Body of pancreas (tissue), 4 donors: ENCODE measurements around the gene ROPN1B. TPM values are rescaled to one million over a fixed set of nuclear protein-coding genes. Genes with fewer than 3 reads are reported as not detected.

ENCODE experiments used
- ATAC-seq: fragments of 150-250 bp; one replicate; pipeline ENCODE4 v1.9.1; 2016
- DNase-seq, 4 donors: peaks; one replicate each; pipeline ENCODE4 v3.0.0-alpha.2; 2019
- H3K27ac ChIP-seq, 4 donors: fragments of 200-600 bp; sonication (generic); 1 replicate in 3 of 4; 2 replicates in 1 of 4; pipeline versions ENCODE4 v1.5.1 to v1.6.1; 2016 to 2019; ENCODE audit warnings: mild to moderate bottlenecking in 1 of 4, mixed read lengths in 1 of 4, moderate library complexity in 1 of 4
- H3K27me3 ChIP-seq, 2 donors: fragments of 200-600 bp; sonication (generic); one replicate each; pipeline ENCODE4 v1.6.0; 2016; ENCODE audit warnings: mild to moderate bottlenecking in 1 of 2
- H3K36me3 ChIP-seq, 2 donors: fragments of 200-600 bp; sonication (generic); replicated peaks in 1 of 2; 2 replicates each; pipeline ENCODE4 v1.5.1; 2016; ENCODE audit warnings: low read depth in 2 of 2; ENCODE audit not compliant: insufficient read depth in 1 of 2
- H3K4me1 ChIP-seq: fragments of 200-600 bp; sonication (generic); one replicate; pipeline ENCODE4 v1.6.0; 2016
- H3K4me3 ChIP-seq, 2 donors: fragments of 200-600 bp; sonication (generic); 1 replicate in 1 of 2; 2 replicates in 1 of 2; pipeline ENCODE4 v1.5.1; 2016 to 2019
- H3K9me3 ChIP-seq, 3 donors: fragments of 200-600 bp; sonication (generic); 1 replicate in 2 of 3; 2 replicates in 1 of 3; pipeline ENCODE4 v1.5.1; 2016
- POLR2A ChIP-seq, 3 donors: fragments of 450-650 bp; IDR thresholded peaks; one replicate each; pipeline ENCODE4 v1.6.1; 2016; ENCODE audit warnings: antibody characterized with exemption in 3 of 3, mild to moderate bottlenecking in 2 of 3
- WGBS, 2 donors: methylation state at CpG; one replicate each; pipeline ENCODE4 v1.1.5; 2017; 5-methylcytosine and 5-hydroxymethylcytosine counted together
- intact Hi-C: fragments of 100-400 bp; cut with DNase I; formaldehyde crosslinking; loops from one replicate; pipeline ENCODE4 v1.15.1; 2023
- total RNA-seq, 2 donors: library from RNA; depleted of rRNA; stranded (reverse); fragments of >200 nt; gene quantifications; one replicate each; pipeline ENCODE4 v1.1.0, GENCODE V29; 2016
- TF ChIP-seq, protein P1 (sequence below), 7 experiments: fragments of 450-650 bp in 4 of 7; fragments of 200-600 bp in 3 of 7; sonication (generic) in 3 of 7; IDR thresholded peaks; one replicate each; pipeline ENCODE4 v1.5.1; 2016 to 2019; ENCODE audit warnings: antibody characterized with exemption in 7 of 7

Gene ROPN1B
- total RNA-seq, 2 donors from 2014 or later: 0.52 TPM; not detected in 1

DNA sequence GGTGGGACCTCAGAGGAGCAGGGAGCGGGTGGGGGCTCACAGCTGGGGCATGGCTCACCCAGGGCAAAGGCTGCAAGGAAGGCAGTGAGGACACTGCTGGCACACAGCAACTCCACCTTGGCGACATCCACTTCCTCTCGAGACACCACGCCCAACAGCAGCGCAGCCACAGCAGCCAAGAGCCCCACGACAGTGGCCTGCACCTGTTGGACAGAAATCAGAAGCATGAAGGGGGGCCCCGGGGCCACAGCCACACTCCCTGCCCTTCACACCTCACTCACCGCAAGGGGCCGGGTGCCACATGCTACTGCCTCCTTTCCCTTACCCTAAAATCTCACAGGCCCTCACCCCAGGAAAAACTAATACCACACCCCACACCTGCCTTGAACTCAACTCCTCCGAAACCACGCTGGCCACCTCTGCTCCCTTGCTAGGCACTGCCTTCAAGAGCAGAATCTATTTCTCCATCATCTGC lies 57.3 kb downstream of the ROPN1B start:
- DNase-seq: no peak
- TF ChIP-seq, protein P1, sequence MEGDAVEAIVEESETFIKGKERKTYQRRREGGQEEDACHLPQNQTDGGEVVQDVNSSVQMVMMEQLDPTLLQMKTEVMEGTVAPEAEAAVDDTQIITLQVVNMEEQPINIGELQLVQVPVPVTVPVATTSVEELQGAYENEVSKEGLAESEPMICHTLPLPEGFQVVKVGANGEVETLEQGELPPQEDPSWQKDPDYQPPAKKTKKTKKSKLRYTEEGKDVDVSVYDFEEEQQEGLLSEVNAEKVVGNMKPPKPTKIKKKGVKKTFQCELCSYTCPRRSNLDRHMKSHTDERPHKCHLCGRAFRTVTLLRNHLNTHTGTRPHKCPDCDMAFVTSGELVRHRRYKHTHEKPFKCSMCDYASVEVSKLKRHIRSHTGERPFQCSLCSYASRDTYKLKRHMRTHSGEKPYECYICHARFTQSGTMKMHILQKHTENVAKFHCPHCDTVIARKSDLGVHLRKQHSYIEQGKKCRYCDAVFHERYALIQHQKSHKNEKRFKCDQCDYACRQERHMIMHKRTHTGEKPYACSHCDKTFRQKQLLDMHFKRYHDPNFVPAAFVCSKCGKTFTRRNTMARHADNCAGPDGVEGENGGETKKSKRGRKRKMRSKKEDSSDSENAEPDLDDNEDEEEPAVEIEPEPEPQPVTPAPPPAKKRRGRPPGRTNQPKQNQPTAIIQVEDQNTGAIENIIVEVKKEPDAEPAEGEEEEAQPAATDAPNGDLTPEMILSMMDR (IDR thresholded peaks at IDR 0.05): no peak
- no peak for TF ChIP-seq POLR2A (IDR thresholded peaks at IDR 0.05)
- intact Hi-C loops: no loop called here
- no peak overlapping the region for H3K27ac ChIP-seq
- H3K4me1 ChIP-seq: no peaks in the 10 kb centered on the region
- ATAC-seq: no peak
- no peaks in the 10 kb centered on the region for H3K27me3 ChIP-seq
- no peak overlapping the region for H3K4me3 ChIP-seq
- no peaks in the 10 kb centered on the region for H3K36me3 ChIP-seq
- WGBS, 2 donors: 92 to 98% methylated on average over 10 to 11 of the region's 11 CpGs
- peaks cover 0 to 7% (median 0%) of the 10 kb centered on the region in 3 donors for H3K9me3 ChIP-seq

- 74 to 78% methylated on average over 5 to 6 of the region's 6 CpGs for WGBS, 2 donors
- H3K36me3 ChIP-seq: no peaks in the 10 kb centered on the region
- H3K4me1 ChIP-seq: no peaks in the 10 kb centered on the region
- TF ChIP-seq, protein P1 (IDR thresholded peaks at IDR 0.05): no peak
- TF ChIP-seq POLR2A (IDR thresholded peaks at IDR 0.05): no peak
- no peak overlapping the region for H3K4me3 ChIP-seq
- H3K9me3 ChIP-seq: peaks cover 0 to 7% (median 0%) of the 10 kb centered on the region in 3 donors
- ATAC-seq: no peak
- no peak overlapping the region for H3K27ac ChIP-seq
- DNase-seq: no peak
- intact Hi-C loops: no loop called here
- no peaks in the 10 kb centered on the region for H3K27me3 ChIP-seq
These were observed 57.8 kb downstream of the ROPN1B start for GRCh38 chr3:126026761-126027160.

GRCh38 chr3:126028096-126028495 lies 59.1 kb downstream of the ROPN1B start:
- DNase-seq (no peak), ATAC-seq (no peak)
- no peaks in the 10 kb centered on the region for H3K36me3 ChIP-seq
- no peaks in the 10 kb centered on the region for H3K27me3 ChIP-seq
- 93 to 94% methylated on average over 3 to 4 of the region's 4 CpGs for WGBS, 2 donors
- no peak overlapping the region for H3K27ac ChIP-seq
- no peaks in the 10 kb centered on the region for H3K4me1 ChIP-seq
- H3K9me3 ChIP-seq: peaks cover 0 to 7% (median 0%) of the 10 kb centered on the region in 3 donors
- no peak for TF ChIP-seq POLR2A (IDR thresholded peaks at IDR 0.05)
- TF ChIP-seq, protein P1 (IDR thresholded peaks at IDR 0.05): no peak
- intact Hi-C loops: no loop called here
- no peak overlapping the region for H3K4me3 ChIP-seq

DNA sequence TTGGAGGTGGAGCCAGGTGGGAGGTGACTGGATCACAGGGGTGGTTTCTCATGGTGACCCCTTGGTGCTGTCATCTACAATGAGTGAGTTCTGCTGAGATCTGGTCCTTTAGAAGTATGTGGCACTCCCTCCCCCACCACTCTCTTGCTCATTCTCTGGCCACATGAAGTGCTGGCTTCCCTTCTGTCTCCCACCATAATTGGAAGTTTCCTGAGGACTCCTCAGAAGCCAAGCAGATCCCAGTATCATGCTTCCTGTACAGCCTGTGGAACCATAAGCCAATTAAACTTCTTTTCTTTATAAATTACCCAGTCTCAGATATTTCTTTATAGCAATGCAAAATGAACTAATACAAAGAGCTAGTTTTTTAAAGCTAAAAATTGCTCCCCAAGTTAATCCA lies 60.3 kb downstream of the ROPN1B start:
- no peak overlapping the region for H3K4me3 ChIP-seq
- no peak for TF ChIP-seq POLR2A (IDR thresholded peaks at IDR 0.05)
- TF ChIP-seq, protein P1 (IDR thresholded peaks at IDR 0.05): no peak
- H3K4me1 ChIP-seq: no peaks in the 10 kb centered on the region
- intact Hi-C loops: no loop called here
- no peak overlapping the region for H3K27ac ChIP-seq
- DNase-seq (no peak), ATAC-seq (no peak)
- peaks cover 0 to 7% (median 0%) of the 10 kb centered on the region in 3 donors for H3K9me3 ChIP-seq
- no peaks in the 10 kb centered on the region for H3K36me3 ChIP-seq
- no peaks in the 10 kb centered on the region for H3K27me3 ChIP-seq

DNA sequence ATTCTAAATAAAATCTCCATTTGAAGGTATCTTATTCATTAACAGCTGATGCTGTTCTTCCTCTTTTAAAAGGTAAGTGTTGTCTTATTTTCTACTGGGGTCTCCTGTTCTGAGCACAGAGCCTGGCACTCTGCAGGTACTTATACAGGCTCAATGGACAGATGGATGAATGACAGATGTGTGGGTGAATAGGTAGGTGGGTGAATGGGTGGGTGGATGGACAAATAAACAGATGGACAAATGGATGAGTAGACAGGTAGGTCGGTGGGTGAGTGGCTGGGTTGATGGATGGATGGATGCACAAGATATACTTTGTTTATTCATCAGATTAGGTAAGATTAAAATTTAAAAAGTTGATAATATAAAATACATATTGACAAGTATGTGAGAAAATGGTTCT lies 61.5 kb downstream of the ROPN1B start:
- ATAC-seq (no peak), DNase-seq (no peak)
- Histone ChIP-seq H3K4me1 (no peaks in the 10 kb centered on the region), H3K36me3 (no peaks in the 10 kb centered on the region), H3K9me3 (peaks cover 0 to 7% (median 0%) of the 10 kb centered on the region in 3 donors), H3K27me3 (no peaks in the 10 kb centered on the region), H3K27ac (no peak overlapping the region), H3K4me3 (no peak overlapping the region)
- 34 to 40% methylated on average over 1 of the region's 1 CpG for WGBS, 2 donors
- TF ChIP-seq, protein P1 (IDR thresholded peaks at IDR 0.05): no peak
- TF ChIP-seq POLR2A (IDR thresholded peaks at IDR 0.05): no peak
- intact Hi-C loops: no loop called here
